Gastrocnemius medialis (tissue), 4 donors: ENCODE data around the gene B4GAT1.

Source experiments
- POLR2A ChIP-seq, 2 donors: fragments of 450-650 bp; IDR thresholded peaks; one replicate each; pipeline ENCODE4 v1.6.1; 2017; ENCODE audit warnings: antibody characterized with exemption in 2 of 2, mild to moderate bottlenecking in 2 of 2, moderate library complexity in 2 of 2
- TF ChIP-seq, protein P1 (sequence below), 5 experiments: fragments of 450-650 bp in 3 of 5; fragments of 200-600 bp in 2 of 5; sonication (generic) in 2 of 5; IDR thresholded peaks in 4 of 5; conservative IDR thresholded peaks in 1 of 5; 1 replicate in 4 of 5; 2 replicates in 1 of 5; pipeline ENCODE4 v1.5.1; 2016 to 2019; ENCODE audit warnings: antibody characterized with exemption in 5 of 5, mild to moderate bottlenecking in 3 of 5, moderate library complexity in 3 of 5

DNA sequence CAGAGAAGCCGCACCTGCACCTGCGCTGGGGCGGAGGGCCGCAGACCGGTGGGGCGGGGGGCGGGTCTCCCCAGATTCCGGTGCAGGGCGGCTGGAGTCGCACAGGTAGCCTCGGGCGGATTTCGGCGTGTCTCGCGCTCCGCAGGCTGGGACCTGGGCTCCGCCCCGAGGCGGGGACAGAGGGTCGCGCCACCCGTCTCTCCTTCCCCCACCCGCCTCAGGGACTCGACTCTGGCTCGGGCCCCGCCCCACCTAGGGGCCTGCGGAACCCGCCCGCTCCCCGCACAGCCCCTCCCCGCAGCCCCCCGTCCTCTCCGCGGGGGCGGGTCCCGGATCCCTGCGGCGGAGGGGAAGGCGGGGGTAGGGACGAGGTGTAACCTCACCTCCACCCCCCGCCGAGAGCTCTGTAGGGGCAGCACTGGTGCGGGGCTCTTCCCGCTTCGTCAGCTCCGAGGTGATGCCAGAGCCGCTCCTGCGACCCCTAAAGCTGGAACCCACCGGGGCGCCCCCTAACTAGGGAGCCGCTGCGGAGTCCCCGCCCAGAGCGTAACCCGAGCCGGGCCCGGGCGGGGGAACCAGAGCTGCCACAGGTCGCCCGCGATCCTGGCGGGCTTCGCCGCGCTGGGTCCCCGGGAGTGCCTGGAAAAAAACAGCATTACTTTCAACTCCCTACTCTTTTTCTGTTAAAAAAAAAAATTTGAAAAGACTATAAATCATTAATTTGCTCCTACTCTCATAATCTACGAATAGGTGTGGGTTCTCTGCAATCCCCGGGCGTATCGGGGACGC, 24.4 kb upstream of the B4GAT1 start, which contains the start of gene SLC29A2:
- TF ChIP-seq, protein P1, sequence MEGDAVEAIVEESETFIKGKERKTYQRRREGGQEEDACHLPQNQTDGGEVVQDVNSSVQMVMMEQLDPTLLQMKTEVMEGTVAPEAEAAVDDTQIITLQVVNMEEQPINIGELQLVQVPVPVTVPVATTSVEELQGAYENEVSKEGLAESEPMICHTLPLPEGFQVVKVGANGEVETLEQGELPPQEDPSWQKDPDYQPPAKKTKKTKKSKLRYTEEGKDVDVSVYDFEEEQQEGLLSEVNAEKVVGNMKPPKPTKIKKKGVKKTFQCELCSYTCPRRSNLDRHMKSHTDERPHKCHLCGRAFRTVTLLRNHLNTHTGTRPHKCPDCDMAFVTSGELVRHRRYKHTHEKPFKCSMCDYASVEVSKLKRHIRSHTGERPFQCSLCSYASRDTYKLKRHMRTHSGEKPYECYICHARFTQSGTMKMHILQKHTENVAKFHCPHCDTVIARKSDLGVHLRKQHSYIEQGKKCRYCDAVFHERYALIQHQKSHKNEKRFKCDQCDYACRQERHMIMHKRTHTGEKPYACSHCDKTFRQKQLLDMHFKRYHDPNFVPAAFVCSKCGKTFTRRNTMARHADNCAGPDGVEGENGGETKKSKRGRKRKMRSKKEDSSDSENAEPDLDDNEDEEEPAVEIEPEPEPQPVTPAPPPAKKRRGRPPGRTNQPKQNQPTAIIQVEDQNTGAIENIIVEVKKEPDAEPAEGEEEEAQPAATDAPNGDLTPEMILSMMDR (IDR thresholded peaks at IDR 0.05 in 4 of 5, conservative IDR thresholded peaks at IDR 0.05 in 1 of 5) = no peak
- TF ChIP-seq POLR2A (IDR thresholded peaks at IDR 0.05) = peak; percentile 56 to 69
